Right lobe of liver (tissue), 4 donors: ENCODE measurements around the gene CDH4.

Source experiments
- CTCF ChIP-seq, 4 donors: fragments of 200-600 bp in 3 of 4; fragments of 450-650 bp in 1 of 4; IDR thresholded peaks; one replicate each; pipeline versions ENCODE4 v1.5.1 to v1.8.0; 2016 to 2022; ENCODE audit warnings: antibody characterized with exemption in 4 of 4, mild to moderate bottlenecking in 2 of 4
- POLR2A ChIP-seq: fragments of 450-650 bp; IDR thresholded peaks from one replicate; pipeline ENCODE4 v1.6.1; 2017; ENCODE audit warnings: antibody characterized with exemption, mild to moderate bottlenecking
- donor health status: DM: no; HTN: no; CAD: no.
- donor health status: DM: no; HTN: no; CAD: no.
- donor health status: DM: no; HTN: yes; CAD: no.

- TF ChIP-seq CTCF (IDR thresholded peaks at IDR 0.05) (no peak), POLR2A (no peak)
Measured at GRCh38 chr20:61457725-61458124, 205.7 kb downstream of the CDH4 start.
